A673 (cell line): ENCODE data around the gene FGF1. TPM values are rescaled to one million over a fixed set of nuclear protein-coding genes. Genes with fewer than 3 reads are reported as not detected.

ENCODE experiments used
- BruUV-seq: library from RNA; stranded (reverse); fragments of 400-500 nt; replicated peaks from 2 replicates; lab custom pipeline; 2021; lab: Mats Ljungman, UMichigan
- CTCF ChIA-PET: fragments of 300-600 bp; sonication (Branson Sonifier 250); formaldehyde crosslinking; loops from one replicate; lab custom pipeline; 2022; ENCODE audit warnings: antibody characterized with exemption; lab: Charles Lee
- POLR2A ChIA-PET: fragments of 300-600 bp; sonication (Branson Sonifier 250); formaldehyde crosslinking; loops from one replicate; lab custom pipeline; 2022; ENCODE audit warnings: antibody characterized with exemption; ENCODE audit not compliant: low non-redundant PET; lab: Charles Lee
- DNase-seq: peaks from one replicate; pipeline ENCODE4 v3.0.0-alpha.2; 2015; ENCODE audit warnings: low spot score
- H3K27ac ChIP-seq: fragments of 200-600 bp; sonication (generic); 2 replicates; pipeline ENCODE4 v1.5.1; 2016; ENCODE audit warnings: mixed run types, low read depth, mild to moderate bottlenecking, mixed read lengths, antibody characterized with exemption, low read length; ENCODE audit not compliant: poor library complexity, severe bottlenecking
- H3K27me3 ChIP-seq: fragments of 200-600 bp; sonication (generic); replicated peaks from 2 replicates; pipeline ENCODE4 v1.6.1; 2017; ENCODE audit warnings: mixed run types, low read depth, mild to moderate bottlenecking, mixed read lengths, antibody characterized with exemption, low read length; ENCODE audit not compliant: insufficient read depth, poor library complexity
- H3K36me3 ChIP-seq: fragments of 200-600 bp; sonication (generic); 2 replicates; pipeline ENCODE4 v1.6.1; 2016; ENCODE audit warnings: mixed run types, mild to moderate bottlenecking, mixed read lengths, antibody characterized with exemption, low read length; ENCODE audit not compliant: insufficient read depth, poor library complexity, severe bottlenecking
- H3K4me1 ChIP-seq: fragments of 200-600 bp; sonication (generic); 2 replicates; pipeline ENCODE4 v1.6.1; 2017; ENCODE audit warnings: mixed run types, mild to moderate bottlenecking, mixed read lengths, antibody characterized with exemption, low read length; ENCODE audit not compliant: insufficient read depth, poor library complexity, severe bottlenecking
- H3K4me3 ChIP-seq: fragments of 200-600 bp; sonication (generic); 2 replicates; pipeline ENCODE4 v1.5.1; 2016; ENCODE audit warnings: low read depth, mixed run types, mild to moderate bottlenecking, mixed read lengths, low read length; ENCODE audit not compliant: poor library complexity, severe bottlenecking
- H3K9me3 ChIP-seq: fragments of 200-600 bp; sonication (generic); 2 replicates; pipeline ENCODE4 v1.6.1; 2016; ENCODE audit warnings: mixed run types, low read depth, mild to moderate bottlenecking, mixed read lengths, antibody characterized with exemption, low read length; ENCODE audit not compliant: poor library complexity, severe bottlenecking
- CTCF ChIP-seq: fragments of 300-800, 200-600 bp; sonication (generic); conservative IDR thresholded peaks from 2 replicates; pipeline ENCODE4 v1.5.1; 2017; ENCODE audit warnings: low read depth, mild to moderate bottlenecking, antibody characterized with exemption, low read length, moderate library complexity, mixed read lengths
- EZH2 ChIP-seq: fragments of 200-600 bp; sonication (generic); IDR thresholded peaks from 2 replicates; pipeline ENCODE4 v1.6.1; 2017; ENCODE audit warnings: borderline replicate concordance, low read depth, mild to moderate bottlenecking, mixed read lengths, antibody characterized with exemption, low read length; ENCODE audit not compliant: poor library complexity, severe bottlenecking
- intact Hi-C: fragments of 100-400 bp; cut with micrococcal nuclease; formaldehyde crosslinking; loops from one replicate; pipeline ENCODE4 v1.10.0; 2022; ENCODE audit not compliant: unreplicated experiment
- total RNA-seq: library from RNA; stranded (reverse); gene quantifications from 2 replicates; pipeline ENCODE4 v1.2.3, GENCODE V29; 2021

FGF1 gene
- total RNA-seq, 1 experiment from 2014 or later = 0.71 TPM

- POLR2A ChIA-PET = no interaction called here
- intact Hi-C loops = loop anchor here (1.0 to 5.0 kb wide), 4 partner anchors 42 to 705 kb away; no protein-coding TSS in a partner anchor
- Histone ChIP-seq H3K9me3 (no peaks in the 10 kb centered on the region), H3K27me3 (no peaks in the 10 kb centered on the region), H3K27ac (peak overlapping the region; percentile 80), H3K36me3 (no peaks in the 10 kb centered on the region), H3K4me3 (peak overlapping the region; percentile 12), H3K4me1 (peaks cover 44% of the 10 kb centered on the region)
- BruUV-seq = no TSS peak
- CTCF ChIA-PET = interaction anchor here (0.7 to 4.5 kb wide), 7 partner anchors 16 to 546 kb away, joined by 3 to 75 read pairs (median 4); no protein-coding TSS in a partner anchor
- TF ChIP-seq CTCF (no peak), EZH2 (no peak)
- DNase-seq = peak; percentile 98
These were observed 11.7 kb upstream of the FGF1 start for GRCh38 chr5:142697356-142698255.

- Histone ChIP-seq H3K36me3 (no peaks in the 10 kb centered on the region), H3K4me3 (no peak overlapping the region), H3K9me3 (no peaks in the 10 kb centered on the region), H3K27me3 (no peaks in the 10 kb centered on the region), H3K27ac (peak overlapping the region; percentile 80), H3K4me1 (peaks cover 44% of the 10 kb centered on the region)
- TF ChIP-seq EZH2 (no peak), CTCF (no peak)
- POLR2A ChIA-PET = no interaction called here
- no peak for DNase-seq
- CTCF ChIA-PET = interaction anchor here (1.1 to 4.5 kb wide), 3 partner anchors 41 to 145 kb away, joined by 5 to 75 read pairs (median 11); no protein-coding TSS in a partner anchor
- BruUV-seq = no TSS peak
- intact Hi-C loops = loop anchor here (5.0 kb wide), 2 partner anchors 379 to 704 kb away; no protein-coding TSS in a partner anchor
These were observed 10.5 kb upstream of the FGF1 start for GRCh38 chr5:142696379-142696778.

GRCh38 chr5:142694092-142694856, 8.4 kb upstream of the FGF1 start:
- H3K4me1 ChIP-seq = peaks cover 44% of the 10 kb centered on the region
- intact Hi-C loops = no loop called here
- TF ChIP-seq EZH2 = no peak
- TF ChIP-seq CTCF = no peak
- BruUV-seq = no TSS peak
- no peaks in the 10 kb centered on the region for H3K36me3 ChIP-seq
- no peaks in the 10 kb centered on the region for H3K9me3 ChIP-seq
- H3K4me3 ChIP-seq = no peak overlapping the region
- ChIA-PET CTCF (interaction anchor here (0.6 kb wide), 1 partner anchor 619 kb away, joined by 4 read pairs; no protein-coding TSS in a partner anchor), POLR2A (no interaction called here)
- no peak overlapping the region for H3K27ac ChIP-seq
- no peak for DNase-seq
- no peaks in the 10 kb centered on the region for H3K27me3 ChIP-seq
